Liver (tissue), 9 donors: Measurements from ENCODE around the gene SGK2. TPM values are rescaled to one million over a fixed set of nuclear protein-coding genes. Genes with fewer than 3 reads are reported as not detected.

Source experiments
- DNase-seq: peaks from one replicate; pipeline ENCODE4 v3.0.0-alpha.2; 2017; ENCODE audit warnings: low spot score
- H3K27ac ChIP-seq, 2 donors: one replicate each; pipeline ENCODE4 v1.7.0; 2013; ENCODE audit warnings: inconsistent platforms in 2 of 2, low read length in 2 of 2, control low read depth in 1 of 2, low read depth in 1 of 2, mild to moderate bottlenecking in 1 of 2
- H3K27me3 ChIP-seq, 4 donors: one replicate each; pipeline versions ENCODE4 v1.6.1 to v1.7.0; 2013; ENCODE audit warnings: low read length in 3 of 4, inconsistent platforms in 1 of 4, mild to moderate bottlenecking in 1 of 4, moderate library complexity in 1 of 4; ENCODE audit not compliant: control insufficient read depth in 4 of 4, insufficient read depth in 4 of 4
- H3K36me3 ChIP-seq, 4 donors: one replicate each; pipeline versions ENCODE4 v1.6.1 to v1.7.0; 2013; ENCODE audit warnings: low read length in 3 of 4, mild to moderate bottlenecking in 3 of 4, low read depth in 1 of 4, moderate library complexity in 1 of 4; ENCODE audit not compliant: control insufficient read depth in 4 of 4, insufficient read depth in 3 of 4
- H3K4me1 ChIP-seq, 4 donors: one replicate each; pipeline versions ENCODE4 v1.6.1 to v1.7.0; 2013; ENCODE audit warnings: low read length in 3 of 4, mild to moderate bottlenecking in 3 of 4, moderate library complexity in 1 of 4; ENCODE audit not compliant: control insufficient read depth in 4 of 4, insufficient read depth in 4 of 4
- H3K4me3 ChIP-seq, 3 donors: one replicate each; pipeline versions ENCODE4 v1.6.1 to v1.7.0; 2013; ENCODE audit warnings: low read length in 3 of 3, control low read depth in 1 of 3, low read depth in 1 of 3, mild to moderate bottlenecking in 1 of 3
- H3K9ac ChIP-seq, 2 donors: one replicate each; pipeline ENCODE4 v1.7.0; 2013; ENCODE audit warnings: low read length in 2 of 2, mild to moderate bottlenecking in 2 of 2, moderate library complexity in 2 of 2, control low read depth in 1 of 2, low read depth in 1 of 2
- H3K9me3 ChIP-seq, 4 donors: one replicate each; pipeline versions ENCODE4 v1.6.1 to v1.7.0; 2013; ENCODE audit warnings: low read length in 3 of 4; ENCODE audit not compliant: control insufficient read depth in 4 of 4
- ATF3 ChIP-seq: IDR thresholded peaks from 2 replicates; pipeline ENCODE4 v1.6.1; 2016; ENCODE audit warnings: antibody characterized with exemption
- EGR1 ChIP-seq, 2 donors: IDR thresholded peaks; 2 replicates each; pipeline ENCODE4 v1.6.1; 2016 to 2018; ENCODE audit warnings: antibody characterized with exemption in 2 of 2, low read depth in 2 of 2
- FOXA1 ChIP-seq: IDR thresholded peaks from 2 replicates; pipeline ENCODE4 v1.6.1; 2016; ENCODE audit warnings: antibody characterized with exemption
- FOXA2 ChIP-seq: IDR thresholded peaks from 2 replicates; pipeline ENCODE4 v1.6.1; 2016; ENCODE audit warnings: antibody characterized with exemption
- HNF4A ChIP-seq, 2 donors: conservative IDR thresholded peaks; 2 replicates each; pipeline ENCODE4 v1.6.1; 2016; ENCODE audit warnings: antibody characterized with exemption in 2 of 2, mild to moderate bottlenecking in 2 of 2
- HNF4G ChIP-seq: IDR thresholded peaks from 2 replicates; pipeline ENCODE4 v1.6.1; 2016; ENCODE audit warnings: antibody characterized with exemption
- JUND ChIP-seq, 2 donors: IDR thresholded peaks; 2 replicates each; pipeline ENCODE4 v1.6.1; 2016; ENCODE audit warnings: antibody characterized with exemption in 2 of 2
- NR2F2 ChIP-seq: IDR thresholded peaks from 2 replicates; pipeline ENCODE4 v1.6.1; 2016; ENCODE audit warnings: antibody characterized with exemption
- REST ChIP-seq: IDR thresholded peaks from 2 replicates; pipeline ENCODE4 v1.6.1; 2016; ENCODE audit warnings: antibody characterized with exemption, mild to moderate bottlenecking
- RXRA ChIP-seq, 2 donors: IDR thresholded peaks; 2 replicates each; pipeline ENCODE4 v1.6.1; 2017 to 2018; ENCODE audit warnings: antibody characterized with exemption in 2 of 2, mild to moderate bottlenecking in 1 of 2
- SP1 ChIP-seq: IDR thresholded peaks from 2 replicates; pipeline ENCODE4 v1.6.1; 2018; ENCODE audit warnings: antibody characterized with exemption, mild to moderate bottlenecking
- ZBTB33 ChIP-seq: IDR thresholded peaks from 2 replicates; pipeline ENCODE4 v1.6.1; 2016; ENCODE audit warnings: antibody characterized with exemption
- WGBS: extraction: QIAGEN DNeasy Blood & Tissue Kit; methylation state at CpG from one replicate; pipeline ENCODE4 v1.1.7; 2013; 5-methylcytosine and 5-hydroxymethylcytosine counted together
- polyA plus RNA-seq, 2 donors: library from polyadenylated mRNA; stranded (reverse) in 1 of 2; unstranded in 1 of 2; fragments of 200-250 nt in 1 of 2; fragments of >200 nt in 1 of 2; fragmentation: Nextera tagmentation in 1 of 2; extraction: Ambion mirVana in 1 of 2; gene quantifications; one replicate each; pipeline versions ENCODE4 v1.2.1 to v1.2.3, GENCODE V29; 2013 to 2015
- total RNA-seq, 2 donors: library from RNA; depleted of rRNA; stranded (reverse); fragments of >200 nt; gene quantifications; one replicate each; pipeline ENCODE4 v1.2.3, GENCODE V29; 2014
- TF ChIP-seq, protein P1 (sequence below): fragments of 150-350 bp; IDR thresholded peaks from 2 replicates; pipeline ENCODE4 v1.5.1; 2017; ENCODE audit warnings: improper control_type of control experiment, low read depth, low read length; ENCODE audit not compliant: missing input control
- TF ChIP-seq, protein P2 (sequence below): IDR thresholded peaks from 2 replicates; pipeline ENCODE4 v1.6.1; 2016; ENCODE audit warnings: antibody characterized with exemption
- donor health status: healthy.
- donor health status: healthy.
- donor health status: healthy.
- donor health status: healthy.
- donor health status: healthy.

SGK2 gene
- total and polyA plus RNA-seq, 4 donors = 22.9 to 253 (median 60.3) TPM

DNA sequence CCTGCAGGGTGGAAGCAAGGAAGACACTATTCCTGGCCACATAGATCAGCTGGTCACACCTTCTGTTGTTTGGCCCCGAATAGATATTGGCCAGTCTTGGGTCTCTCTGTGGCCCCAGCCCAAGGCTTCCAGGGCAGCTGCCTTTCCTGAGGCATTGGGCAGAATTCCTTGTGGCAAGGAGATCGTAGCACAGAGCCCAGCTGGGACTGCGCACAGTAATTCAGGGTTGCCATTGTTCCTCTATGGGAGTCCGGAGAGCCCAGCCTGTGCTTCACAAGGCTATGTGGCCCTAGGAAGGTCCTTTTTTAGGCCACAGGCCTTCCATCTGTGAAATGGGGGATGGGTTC, 6.9 kb downstream of the SGK2 start:
- no peak for DNase-seq
- no peaks in the 10 kb centered on the region for H3K9me3 ChIP-seq
- H3K4me1 ChIP-seq = peaks cover 1 to 13% (median 7%) of the 10 kb centered on the region in 4 donors
- H3K4me3 ChIP-seq = no peak overlapping the region
- H3K27me3 ChIP-seq = no peaks in the 10 kb centered on the region
- H3K27ac ChIP-seq = no peak overlapping the region
- TF ChIP-seq, protein P1, sequence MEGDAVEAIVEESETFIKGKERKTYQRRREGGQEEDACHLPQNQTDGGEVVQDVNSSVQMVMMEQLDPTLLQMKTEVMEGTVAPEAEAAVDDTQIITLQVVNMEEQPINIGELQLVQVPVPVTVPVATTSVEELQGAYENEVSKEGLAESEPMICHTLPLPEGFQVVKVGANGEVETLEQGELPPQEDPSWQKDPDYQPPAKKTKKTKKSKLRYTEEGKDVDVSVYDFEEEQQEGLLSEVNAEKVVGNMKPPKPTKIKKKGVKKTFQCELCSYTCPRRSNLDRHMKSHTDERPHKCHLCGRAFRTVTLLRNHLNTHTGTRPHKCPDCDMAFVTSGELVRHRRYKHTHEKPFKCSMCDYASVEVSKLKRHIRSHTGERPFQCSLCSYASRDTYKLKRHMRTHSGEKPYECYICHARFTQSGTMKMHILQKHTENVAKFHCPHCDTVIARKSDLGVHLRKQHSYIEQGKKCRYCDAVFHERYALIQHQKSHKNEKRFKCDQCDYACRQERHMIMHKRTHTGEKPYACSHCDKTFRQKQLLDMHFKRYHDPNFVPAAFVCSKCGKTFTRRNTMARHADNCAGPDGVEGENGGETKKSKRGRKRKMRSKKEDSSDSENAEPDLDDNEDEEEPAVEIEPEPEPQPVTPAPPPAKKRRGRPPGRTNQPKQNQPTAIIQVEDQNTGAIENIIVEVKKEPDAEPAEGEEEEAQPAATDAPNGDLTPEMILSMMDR = no peak
- TF ChIP-seq SP1 = no peak
- no peak for TF ChIP-seq RXRA (IDR thresholded peaks at IDR 0.05)
- no peak for TF ChIP-seq JUND (IDR thresholded peaks at IDR 0.05)
- no peak for TF ChIP-seq ZBTB33
- TF ChIP-seq HNF4G = no peak
- TF ChIP-seq FOXA2 = no peak
- no peak for TF ChIP-seq HNF4A (conservative IDR thresholded peaks at IDR 0.05)
- no peak for TF ChIP-seq NR2F2
- TF ChIP-seq REST = no peak
- TF ChIP-seq, protein P2, sequence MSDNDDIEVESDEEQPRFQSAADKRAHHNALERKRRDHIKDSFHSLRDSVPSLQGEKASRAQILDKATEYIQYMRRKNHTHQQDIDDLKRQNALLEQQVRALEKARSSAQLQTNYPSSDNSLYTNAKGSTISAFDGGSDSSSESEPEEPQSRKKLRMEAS = no peak
- TF ChIP-seq ATF3 = no peak
- TF ChIP-seq FOXA1 = no peak
- H3K36me3 ChIP-seq = peaks cover 14 to 55% (median 35%) of the 10 kb centered on the region in 4 donors
- no peak overlapping the region for H3K9ac ChIP-seq
- WGBS = 94% methylated on average over 4 of the region's 4 CpGs

DNA sequence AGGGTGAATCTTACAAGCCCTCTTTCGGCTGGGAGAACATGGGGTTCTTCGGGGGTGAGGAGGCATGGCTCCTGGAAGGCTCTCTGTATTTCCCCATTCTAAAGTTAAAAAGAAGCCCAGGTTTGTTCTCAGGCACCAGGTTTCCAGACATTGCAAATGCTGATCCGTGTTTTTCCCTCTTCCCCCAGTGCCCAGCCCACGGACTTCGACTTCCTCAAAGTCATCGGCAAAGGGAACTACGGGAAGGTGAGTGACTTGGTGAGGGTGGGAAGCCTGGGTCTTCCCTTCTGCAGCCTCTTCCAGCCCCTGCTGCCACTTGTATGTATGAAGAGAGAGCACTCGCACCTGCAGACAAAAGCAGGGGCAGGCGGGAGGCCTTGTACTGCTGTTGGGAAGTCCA, 8.7 kb downstream of the SGK2 start:
- no peak for TF ChIP-seq FOXA1
- no peak for TF ChIP-seq EGR1 (IDR thresholded peaks at IDR 0.05; ENCODE audit: low read depth in 2 of 2)
- TF ChIP-seq ZBTB33 = no peak
- no peak for TF ChIP-seq ATF3
- TF ChIP-seq HNF4G = no peak
- Histone ChIP-seq H3K36me3 (peaks cover 14 to 66% (median 42%) of the 10 kb centered on the region in 4 donors), H3K9ac (no peak overlapping the region), H3K9me3 (no peaks in the 10 kb centered on the region), H3K27me3 (no peaks in the 10 kb centered on the region), H3K4me1 (peaks cover 0 to 4% (median under 1%) of the 10 kb centered on the region in 4 donors), H3K27ac (no peak overlapping the region), H3K4me3 (no peak overlapping the region)
- 94% methylated on average over 9 of the region's 9 CpGs for WGBS
- no peak for DNase-seq
